Posterior vena cava (tissue), 2 donors: ENCODE results near the gene CTDSPL. TPM values are rescaled to one million over a fixed set of nuclear protein-coding genes. Genes with fewer than 3 reads are reported as not detected.
"Not testable (repeated sequence)": the region's sequence is repeated elsewhere in the genome, so short reads cannot be mapped to it uniquely, and the experiment has no call there.

Experiments
- DNase-seq: peaks from one replicate; pipeline ENCODE4 v3.0.0-alpha.2; 2020; ENCODE audit warnings: low spot score
- intact Hi-C, 2 donors: fragments of 100-400 bp; cut with DNase I; formaldehyde crosslinking; loops; one replicate each; pipeline versions ENCODE4 v1.14.1 to v1.14.2; 2022 to 2023
- total RNA-seq, 2 donors: library from RNA; stranded (reverse); fragmentation: NEBNext Ultra II Directional; extraction: Animal tissue kit (Norgen Biotek cat#: 25700); gene quantifications; one replicate each; pipeline ENCODE4 v1.2.1, GENCODE V29; 2021
- donor health status: DM: yes; HTN: yes; CAD: no.
- donor health status: DM: yes; HTN: yes; CAD: no.

Gene CTDSPL
- total RNA-seq, 2 donors from 2014 or later, result 41.3 to 45.7 TPM

DNA sequence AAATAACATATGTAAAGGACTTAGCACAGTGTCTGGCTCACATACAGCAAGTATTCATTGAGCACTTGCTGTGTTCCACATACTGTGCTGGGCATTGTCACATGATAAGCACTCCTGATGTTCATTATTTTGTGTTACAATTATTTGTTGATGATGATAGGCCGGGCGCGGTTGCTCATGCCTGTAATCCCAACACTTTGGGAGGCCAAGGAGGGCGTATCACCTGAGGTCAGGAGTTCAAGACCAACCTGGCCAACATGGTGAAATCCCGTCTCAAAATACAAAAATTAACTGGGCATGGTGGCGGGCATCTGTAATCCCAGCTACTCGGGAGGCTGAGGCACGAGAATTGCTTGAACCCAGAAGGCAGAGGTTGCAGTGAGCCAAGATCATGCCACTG, 110.4 kb downstream of the CTDSPL start:
- DNase-seq, intact Hi-C loops: not testable (repeated sequence)

DNA sequence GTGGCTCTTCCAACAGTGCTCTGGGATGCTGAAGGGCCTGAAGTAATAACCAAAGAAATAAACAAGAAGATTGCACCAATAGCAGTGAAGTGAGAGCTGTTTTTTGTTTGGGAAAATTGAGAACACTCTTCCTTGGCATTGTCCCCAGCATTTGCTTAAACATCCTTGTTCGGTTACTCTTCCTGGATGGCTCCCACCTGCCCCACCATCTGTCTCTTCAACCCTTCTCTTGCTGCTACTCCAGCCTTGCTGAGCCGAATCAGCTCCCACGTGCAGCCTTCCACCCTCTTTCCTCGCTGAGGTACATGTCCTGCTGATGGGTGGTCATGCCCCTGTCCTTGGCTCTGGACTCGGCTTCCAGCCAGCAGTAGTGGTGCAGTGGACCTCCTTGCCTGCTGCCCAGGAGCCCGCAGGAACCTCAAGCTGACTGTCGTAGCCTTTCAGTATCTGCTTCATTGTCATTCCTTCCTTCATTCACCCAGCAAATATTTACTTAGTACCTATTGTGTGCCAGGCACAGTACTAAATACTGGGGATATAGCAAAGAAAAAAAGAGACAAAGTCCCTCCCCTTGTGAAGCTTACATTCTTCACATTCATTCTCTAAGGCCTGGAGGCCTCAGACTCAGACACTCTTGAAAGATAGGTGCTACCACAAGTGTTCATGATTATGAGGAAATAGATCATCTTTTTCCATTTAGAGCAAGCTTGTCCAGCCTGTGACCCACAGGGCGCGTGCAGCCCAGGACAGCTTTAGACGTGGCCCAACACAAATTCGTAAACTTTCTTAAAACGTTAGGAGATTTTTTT, 111.8 kb downstream of the CTDSPL start:
- intact Hi-C loops, result no loop called here
- no peak for DNase-seq

DNA sequence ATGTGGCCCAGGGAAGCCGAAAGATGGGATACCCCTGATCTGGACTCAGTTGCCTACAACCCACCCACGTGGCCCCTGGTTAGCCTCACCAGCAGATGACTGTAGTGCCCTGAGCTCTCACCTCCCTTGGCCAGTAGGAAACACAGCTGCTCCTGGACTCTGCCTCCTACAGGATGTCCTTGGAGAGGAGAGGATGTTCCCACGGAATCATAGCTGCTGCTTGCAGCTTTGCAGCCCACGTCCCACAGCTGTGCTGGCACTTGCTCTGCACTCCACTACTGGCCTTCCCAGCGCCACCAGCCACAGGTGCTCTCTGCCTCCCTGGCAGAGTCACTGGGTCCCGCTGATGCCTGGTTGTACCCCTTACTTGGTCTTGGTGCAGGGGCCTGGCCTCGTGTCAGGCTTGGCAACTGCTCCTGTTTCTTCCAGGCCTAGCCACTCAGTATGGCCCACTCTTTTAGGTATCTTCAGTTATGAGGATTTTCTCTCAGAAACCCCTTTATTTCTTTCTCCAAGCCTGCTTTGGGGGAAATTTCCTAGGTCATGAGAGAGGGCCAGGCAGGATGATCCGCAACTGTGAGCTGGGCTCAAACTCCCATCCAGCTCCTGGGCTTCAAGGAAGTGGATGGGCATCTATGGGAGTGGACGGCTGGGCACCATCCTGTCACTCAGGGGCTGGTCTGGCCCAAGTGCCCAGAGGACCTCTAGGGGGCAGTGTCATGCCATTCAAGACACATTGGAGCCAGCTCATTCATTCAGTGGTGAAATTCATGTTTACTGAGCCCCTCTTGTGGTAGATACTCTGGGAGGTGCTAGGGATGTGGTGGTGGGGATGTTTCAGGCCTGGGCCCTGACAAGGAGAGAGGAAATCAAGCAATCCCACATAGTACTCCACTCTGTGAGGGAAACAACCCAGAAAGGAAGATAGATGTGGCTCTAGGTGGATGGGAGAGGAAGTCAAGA, 112.7 kb downstream of the CTDSPL start:
- intact Hi-C loops, result no loop called here
- no peak for DNase-seq

DNA sequence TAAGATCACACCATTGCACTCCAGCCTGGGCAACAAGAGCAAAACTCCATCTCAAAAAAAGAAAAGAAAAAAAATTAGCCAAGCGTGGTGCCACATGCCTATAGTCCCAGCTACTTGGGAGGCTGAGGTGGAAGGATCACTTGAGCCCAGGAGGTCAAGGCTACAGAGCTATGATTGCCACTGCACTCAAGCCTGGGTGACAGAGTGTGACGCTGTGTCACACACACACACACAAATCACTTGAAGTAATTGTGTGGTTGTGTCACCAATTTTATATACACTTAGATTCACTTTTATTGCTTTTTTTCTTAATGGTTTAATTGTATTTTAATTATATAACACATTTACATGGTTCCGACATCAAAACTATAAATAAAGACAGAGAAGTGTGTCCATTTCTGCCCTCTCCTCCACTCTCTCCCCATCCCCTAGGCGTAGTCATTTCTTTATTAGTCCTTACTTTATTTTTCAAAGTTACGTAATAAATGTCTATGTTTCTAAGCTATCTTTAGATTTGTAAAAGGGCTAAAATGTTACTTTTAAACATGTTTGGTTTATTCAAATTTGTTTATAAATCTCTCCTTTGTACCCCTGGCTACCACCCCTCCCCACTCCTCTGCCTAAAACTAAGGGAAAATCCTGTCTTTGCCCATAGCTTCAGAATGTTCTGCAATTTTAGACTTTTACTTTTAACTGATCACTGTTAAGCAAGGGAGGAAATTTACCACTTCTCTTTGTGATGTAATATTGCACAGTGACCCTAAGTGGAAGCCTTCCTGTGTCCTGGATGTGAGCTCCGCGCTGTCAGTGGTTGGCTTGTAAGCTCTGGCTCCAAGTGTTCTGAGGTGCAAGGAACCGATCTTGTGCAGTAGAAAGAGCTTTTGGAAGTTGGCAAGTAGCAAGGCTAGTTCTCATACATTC, 118.1 kb downstream of the CTDSPL start:
- no peak for DNase-seq
- intact Hi-C loops, result no loop called here

DNA sequence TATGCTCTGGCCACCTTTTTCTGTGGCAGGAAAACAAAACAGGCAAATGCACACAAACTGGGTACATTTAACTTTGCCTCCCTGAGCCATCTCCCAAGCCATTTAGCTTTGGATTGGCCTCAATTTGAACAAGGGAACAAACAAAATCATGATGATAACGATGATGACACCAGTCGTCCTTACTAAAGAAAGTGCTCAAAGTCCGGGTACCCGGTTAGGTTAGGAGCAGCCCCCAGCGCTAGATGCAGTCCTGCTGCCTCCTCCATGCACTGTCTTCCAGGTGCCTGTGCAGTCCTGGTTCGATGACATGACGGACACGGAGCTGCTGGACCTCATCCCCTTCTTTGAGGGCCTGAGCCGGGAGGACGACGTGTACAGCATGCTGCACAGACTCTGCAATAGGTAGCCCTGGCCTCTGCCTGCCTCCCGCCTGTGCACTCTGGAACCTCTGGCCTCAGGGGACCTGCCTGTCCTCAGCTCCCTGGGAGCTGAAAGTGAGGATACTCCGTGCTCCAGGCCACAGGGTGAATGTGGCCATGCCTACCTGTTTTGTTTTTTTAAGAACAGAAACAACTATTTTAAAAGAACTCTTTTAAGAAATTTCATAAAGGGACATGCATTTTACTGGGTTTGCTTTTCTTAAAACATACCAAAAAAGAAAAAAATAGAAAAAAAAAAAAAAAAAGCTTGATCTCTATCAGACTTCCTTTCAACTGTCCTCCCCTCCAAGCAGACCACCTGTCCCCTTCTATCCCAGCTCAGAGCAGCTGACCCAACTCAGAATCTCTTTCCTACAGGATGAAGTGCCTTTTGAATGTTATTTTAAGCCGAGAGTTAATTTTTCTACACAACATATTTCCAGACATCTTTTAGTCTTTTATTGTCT, 119.0 kb downstream of the CTDSPL start:
- DNase-seq, result no peak
- intact Hi-C loops, result loop anchor here in 1 of 2 donors (1.0 kb wide), 1 partner anchor 46 kb away; no protein-coding TSS in a partner anchor

DNA sequence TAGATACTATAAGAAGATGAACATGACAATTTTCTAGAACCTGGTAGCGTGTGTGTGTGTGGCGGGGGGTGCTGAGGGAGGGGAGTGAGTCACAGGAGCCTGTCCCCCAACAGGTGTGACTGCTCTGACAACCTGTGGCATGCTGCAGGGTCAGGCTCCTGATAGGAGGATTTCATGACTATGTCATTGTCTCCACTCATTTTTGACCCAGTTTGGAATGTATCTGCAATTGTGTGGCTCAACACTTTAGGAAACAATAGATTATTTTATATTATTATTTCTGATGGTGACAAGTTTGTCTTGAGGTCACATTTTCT, 119.6 kb downstream of the CTDSPL start:
- intact Hi-C loops, result loop anchor here in 1 of 2 donors (1.0 kb wide), 1 partner anchor 47 kb away; no protein-coding TSS in a partner anchor
- DNase-seq, result no peak

DNA sequence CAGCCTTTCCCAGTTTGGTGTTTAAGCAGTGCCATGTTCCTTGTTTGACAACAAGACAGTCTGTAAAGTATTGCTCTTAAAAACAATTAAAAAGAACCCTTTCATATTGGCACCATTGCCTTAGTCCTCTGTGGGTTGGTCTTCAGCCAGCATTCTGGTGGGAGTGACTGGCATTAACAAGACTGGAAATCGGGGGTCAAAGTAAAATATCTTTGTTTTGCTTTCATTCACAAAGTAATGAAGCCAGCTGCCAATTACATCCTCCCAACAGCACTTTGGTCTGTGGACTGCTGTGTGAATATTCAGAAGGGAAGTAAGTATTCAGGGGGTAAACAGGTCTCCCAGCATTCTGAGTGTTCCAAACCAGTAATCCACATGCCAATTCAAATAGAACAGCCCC, 120.7 kb downstream of the CTDSPL start:
- no peak for DNase-seq
- intact Hi-C loops, result no loop called here

DNA sequence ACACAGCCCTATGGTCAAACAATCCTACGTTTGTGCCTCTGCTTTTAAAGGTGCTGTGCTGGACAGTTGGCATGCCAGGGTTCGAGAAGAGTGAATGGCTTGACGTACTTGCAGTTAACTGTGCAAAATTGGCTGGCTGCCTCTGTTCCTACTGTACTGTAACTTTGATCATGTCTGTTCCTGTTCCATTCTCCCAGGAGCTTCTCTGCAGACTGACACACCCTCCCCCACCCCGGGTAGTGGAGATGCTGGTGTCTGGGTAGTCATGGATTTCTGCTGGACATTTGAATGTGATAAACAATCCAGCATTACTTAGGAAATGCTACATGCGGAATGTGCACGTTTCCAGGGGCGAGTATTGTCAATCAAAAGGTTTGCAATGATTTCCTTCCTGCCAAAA, 122.4 kb downstream of the CTDSPL start:
- intact Hi-C loops, result no loop called here
- no peak for DNase-seq

DNA sequence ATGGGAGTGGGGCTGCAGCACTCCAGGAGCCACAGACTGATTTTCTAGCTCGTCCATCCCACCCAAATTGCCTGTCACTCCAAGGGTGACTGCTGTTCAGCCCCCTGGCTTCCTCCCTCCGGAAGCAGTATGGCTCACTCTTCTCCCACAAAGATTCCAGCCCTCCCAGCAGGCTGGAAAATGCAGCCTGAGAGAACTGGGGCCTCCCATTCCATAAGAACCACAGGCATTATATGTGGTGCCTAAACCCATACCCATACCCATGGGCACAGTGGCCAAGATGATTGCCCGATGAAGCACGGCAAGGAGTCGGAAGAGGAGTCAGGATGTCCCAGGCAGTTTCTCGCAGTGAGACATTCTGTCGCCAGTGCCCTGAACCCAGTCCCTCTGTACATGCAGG, 122.9 kb downstream of the CTDSPL start:
- no peak for DNase-seq

DNA sequence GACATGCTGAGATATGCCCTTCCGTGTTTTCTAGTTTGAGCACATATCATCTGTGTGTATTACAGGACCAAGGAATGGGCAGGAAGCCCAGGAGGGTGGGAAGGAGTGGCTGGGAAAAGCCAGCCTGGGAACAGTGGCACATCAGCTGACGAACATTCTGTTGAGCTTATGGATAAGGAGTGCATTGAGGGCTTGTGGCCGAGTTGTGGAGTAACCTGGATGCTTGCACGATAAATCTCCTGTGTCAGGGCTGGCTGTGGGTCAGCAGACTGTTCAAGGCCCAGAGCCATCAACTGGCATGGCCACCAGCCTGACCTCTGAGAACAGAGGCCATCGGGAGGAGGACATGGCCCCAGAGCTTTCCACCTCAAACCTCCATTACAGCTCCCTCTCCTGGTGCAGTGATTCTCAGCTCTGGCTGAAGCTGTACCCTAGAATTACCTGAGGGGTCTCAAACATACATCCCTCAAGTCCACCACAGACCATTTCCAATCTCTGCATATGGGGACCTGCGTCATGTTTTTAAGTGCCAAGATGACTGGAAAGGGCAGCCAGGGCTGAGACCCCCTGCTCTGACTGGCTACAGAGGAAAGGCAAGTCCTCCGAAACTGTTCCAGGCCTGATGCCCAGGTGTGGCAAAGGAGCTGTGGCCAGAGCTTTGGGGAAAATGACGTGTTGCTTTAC, 124.1 kb downstream of the CTDSPL start:
- DNase-seq, result no peak
- intact Hi-C loops, result no loop called here

More for the DNA sequence above, 122.9 kb downstream of the CTDSPL start:
- intact Hi-C loops, result no loop called here

DNA sequence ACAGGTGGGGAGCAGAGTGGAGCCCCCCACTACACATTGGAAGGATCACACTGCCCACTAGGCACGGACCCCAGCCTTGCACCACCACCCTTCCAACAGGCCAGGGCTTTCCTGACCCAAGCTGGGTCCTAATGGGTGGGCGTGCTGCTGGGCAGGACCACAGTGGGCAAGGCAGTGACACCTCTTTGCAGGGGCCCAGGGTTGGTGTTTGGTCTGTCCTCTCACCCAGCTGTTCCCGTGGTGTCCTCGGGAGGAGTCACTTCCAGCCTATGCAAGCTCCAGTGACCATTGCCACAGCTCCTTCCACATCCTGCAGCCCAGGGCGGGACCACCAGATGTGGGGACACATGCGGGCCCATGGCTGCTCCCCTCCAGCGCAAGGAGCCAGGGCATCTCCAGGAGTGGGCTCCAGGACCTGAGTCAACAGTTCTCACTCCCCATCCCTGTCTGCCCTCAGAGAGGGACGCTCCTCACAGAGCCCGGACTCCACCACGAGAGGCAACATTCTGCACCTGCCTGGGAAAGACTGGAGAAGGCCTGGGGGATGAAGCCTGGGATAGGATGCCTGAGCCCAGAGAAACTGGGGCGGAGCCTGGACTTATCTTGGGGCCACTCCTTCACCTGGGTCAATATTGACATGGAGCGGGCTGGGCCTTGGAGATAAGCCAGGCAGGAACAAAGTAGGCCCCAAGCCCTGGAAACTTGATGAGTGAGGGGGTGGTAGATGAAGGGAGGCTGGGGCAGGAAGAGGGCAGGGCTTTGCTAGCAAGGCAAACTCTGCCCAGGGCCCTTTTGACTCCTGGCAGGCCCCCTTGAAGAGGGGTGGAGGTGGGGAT, 125.0 kb downstream of the CTDSPL start:
- intact Hi-C loops, result no loop called here
- no peak for DNase-seq

DNA sequence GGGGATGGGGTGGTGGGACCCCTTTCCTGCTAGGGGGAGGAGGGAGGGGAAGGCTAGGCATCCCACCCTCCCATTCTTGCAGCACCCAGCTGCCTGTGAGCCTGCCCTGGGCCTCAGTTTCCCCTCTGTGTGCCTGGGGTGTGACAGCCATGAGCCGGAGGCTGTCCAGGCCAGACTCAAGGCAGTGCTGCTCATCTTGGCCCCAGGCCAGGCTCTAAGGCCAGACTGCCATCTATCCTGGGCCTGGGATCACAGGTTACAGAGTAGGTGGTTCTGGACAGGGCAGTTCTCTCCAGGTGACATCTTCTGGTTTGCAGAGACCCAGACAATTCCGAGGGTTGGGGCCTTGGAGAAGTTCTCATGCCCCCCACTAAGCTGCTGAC, 125.6 kb downstream of the CTDSPL start:
- DNase-seq, result no peak
- intact Hi-C loops, result no loop called here

DNA sequence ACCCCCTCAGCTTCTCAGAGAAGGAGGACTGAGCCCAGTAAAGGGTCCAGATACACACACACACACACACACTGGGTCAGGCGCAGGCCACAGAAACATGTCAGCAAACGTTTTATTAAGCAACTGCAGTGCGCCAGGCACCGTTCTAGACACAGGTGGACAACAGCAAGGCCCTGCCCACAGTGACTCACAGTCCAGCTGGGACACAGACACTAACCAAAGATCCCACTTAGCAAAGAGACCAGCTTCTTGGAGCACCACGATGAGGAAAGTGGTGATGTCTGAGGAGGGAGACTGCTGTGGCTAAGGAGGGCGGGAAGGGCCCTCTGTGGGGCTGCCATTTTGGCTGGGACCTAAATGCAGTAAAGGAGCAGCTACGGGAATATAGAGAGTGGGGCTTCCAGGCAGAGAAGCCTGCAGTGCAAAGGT, 126.1 kb downstream of the CTDSPL start:
- DNase-seq, result no peak
- intact Hi-C loops, result no loop called here

DNA sequence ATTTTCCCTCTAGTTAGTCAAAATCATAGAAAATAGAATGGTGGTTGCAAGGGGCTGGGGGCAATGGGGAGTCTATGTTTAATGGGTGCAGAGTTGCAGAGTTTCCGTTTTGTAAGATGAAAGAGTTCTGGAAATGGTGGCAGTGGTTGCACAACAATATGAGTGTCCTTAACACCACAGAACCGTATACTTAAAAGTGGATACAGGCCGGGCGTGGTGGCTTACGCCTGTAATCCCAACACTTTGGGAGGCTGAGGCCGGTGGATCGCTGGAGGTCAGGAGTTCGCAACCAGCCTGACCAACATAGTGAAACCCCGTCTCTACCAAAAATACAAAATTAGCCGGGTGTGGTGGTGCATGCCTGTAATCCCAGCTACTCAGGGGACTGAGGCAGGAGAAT, 126.7 kb downstream of the CTDSPL start:
- DNase-seq, intact Hi-C loops: not testable (repeated sequence)

DNA sequence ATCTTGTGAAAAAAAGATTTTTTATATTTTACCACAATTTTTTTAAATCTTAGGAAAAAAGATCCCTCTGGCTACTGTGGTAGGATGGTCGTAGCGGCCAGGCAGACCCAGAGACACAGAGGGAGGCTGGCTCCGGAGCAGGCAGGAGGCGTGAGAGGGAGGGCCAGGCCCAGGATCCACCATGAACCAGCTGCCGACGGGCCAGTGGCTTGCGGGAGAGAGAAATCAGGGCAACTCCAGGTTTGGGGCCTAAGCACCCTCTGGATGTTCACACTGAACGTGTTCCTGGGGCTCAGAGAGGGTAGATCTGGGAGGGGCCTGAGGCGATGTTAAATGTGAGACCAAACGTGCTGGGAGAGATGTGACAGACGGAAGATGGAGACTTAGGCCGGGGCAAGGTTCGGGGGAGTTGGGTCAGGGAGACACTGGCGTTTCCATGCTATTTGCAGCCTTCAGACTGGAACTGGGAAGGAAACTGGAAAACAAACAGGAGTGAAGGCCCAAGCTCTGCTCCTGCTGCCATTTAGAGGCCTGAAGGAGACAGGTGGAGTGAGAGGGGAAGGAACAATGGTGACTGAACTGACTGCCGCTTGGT, 127.3 kb downstream of the CTDSPL start:
- intact Hi-C loops, result no loop called here
- DNase-seq, result no peak

DNA sequence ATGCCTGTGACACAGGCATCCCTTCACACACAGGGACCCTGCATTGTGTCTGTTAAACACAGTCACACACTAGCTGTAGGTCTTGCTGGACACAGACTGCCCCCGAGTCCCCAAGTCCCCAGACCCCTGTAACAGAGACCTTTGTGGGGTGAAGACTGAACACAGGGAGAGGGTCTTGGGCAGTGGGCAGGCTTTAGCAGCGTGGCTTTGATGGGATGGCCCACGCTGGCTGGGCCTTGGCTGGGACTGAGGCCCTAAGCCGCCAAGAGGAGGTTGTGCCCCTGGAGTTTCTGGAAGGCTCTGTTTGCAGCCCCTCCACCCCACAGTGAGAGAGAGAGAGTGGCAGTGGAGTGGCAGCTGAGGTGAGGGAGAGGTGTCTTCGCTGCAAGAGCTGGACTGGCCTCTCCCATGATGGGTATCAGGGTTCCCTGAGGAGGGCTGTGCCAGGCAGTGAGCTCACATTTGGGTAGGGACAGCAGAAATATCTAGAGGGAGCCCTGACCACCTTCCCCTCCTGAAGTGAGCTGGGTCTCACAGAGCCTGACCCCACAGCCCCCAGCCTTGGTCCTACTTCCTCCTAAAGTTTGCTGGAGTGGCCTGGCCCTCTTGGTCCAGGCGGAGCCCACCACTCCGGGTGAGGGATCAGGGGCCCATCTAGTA, 128.3 kb downstream of the CTDSPL start:
- DNase-seq, result no peak
- intact Hi-C loops, result no loop called here
